COLO829 (cell line): ENCODE data around the gene RIN1.
"Not testable (repeated sequence)": the region's sequence is repeated elsewhere in the genome, so short reads cannot be mapped to it uniquely, and the experiment has no call there.

Experiments used
- DNase-seq: peaks from one replicate; pipeline ENCODE4 v3.0.0; 2012; ENCODE audit warnings: low spot score

The RIN1 gene

DNA sequence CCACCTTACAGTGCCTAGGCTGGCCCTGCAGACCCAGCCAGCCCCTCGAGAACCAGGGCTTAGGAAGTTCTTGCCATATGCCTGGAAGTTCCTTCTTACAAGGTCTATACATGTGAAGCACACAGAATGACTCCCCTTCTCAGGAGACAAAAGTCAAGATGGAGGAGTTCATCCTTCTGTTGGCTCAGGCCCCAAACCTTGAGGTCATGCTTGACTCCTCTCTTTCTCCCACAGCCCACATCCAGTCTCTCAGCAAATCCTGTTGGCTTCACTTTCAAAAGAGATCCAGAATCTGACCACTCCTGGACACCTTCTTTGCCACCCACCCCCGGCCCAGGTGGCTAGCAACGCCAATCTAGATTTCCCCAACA, 17.6 kb downstream of the RIN1 start:
- DNase-seq, result no peak

DNA sequence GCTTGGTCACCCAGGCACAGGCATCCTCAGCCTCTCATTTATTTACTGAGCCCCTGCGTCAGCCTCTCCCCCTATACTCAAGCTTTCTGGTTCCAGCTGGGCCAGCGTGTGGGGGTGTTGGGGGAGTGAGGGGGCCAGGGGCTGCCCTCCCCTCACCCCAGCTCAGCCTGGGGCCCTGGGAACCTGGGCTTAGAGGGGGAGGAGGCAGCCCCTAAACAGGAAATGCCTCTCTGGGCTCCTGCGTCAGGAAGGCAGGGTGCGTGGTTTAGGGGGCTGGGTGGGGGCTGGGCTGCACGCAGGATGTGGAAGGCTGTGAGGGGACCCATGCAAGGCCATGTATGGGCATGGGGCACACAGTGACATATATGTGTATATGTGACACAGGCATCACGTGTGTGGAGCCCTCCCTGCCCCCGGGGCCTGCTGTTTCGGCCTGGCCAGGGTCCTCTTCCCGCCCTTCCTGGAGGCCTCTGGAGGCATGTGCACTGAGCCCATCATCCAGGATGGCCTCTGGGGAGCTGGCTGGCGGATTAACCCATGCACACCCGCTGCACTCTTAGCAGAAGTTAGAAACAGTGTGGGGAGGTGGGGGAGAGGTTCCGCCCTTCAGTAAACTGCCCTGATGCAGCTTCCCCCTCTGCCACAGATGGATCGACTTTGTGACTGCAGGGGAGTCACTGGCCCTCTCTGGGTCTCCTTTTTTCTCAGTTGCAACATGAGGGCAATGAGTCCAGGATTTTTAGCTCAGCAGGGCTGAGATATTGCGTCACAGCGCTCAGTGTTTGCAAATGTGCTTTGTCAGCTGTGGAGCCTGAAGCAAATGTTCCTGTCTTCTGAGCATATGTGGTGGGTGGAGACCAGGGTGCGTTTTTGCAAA, 18.3 kb downstream of the RIN1 start:
- no peak for DNase-seq

DNA sequence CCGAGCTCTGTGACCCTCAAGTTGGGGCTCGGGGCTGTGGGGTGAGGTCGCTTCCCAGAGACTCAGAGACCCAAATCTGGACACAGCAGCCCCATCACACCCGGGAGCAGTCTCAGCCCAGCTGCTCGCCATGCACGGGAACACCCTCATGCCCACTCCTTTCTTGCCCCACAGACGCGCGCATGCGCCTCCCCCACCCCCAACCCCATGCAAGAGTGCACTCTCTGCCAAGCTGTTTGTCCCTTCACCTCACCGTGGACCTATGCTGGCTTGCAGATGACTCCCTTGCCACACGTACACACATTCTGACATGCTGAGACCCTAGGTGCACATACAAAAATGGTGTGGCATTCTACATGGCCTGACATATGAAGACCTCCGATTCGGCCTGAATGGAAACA, 18.9 kb downstream of the RIN1 start:
- no peak for DNase-seq

DNA sequence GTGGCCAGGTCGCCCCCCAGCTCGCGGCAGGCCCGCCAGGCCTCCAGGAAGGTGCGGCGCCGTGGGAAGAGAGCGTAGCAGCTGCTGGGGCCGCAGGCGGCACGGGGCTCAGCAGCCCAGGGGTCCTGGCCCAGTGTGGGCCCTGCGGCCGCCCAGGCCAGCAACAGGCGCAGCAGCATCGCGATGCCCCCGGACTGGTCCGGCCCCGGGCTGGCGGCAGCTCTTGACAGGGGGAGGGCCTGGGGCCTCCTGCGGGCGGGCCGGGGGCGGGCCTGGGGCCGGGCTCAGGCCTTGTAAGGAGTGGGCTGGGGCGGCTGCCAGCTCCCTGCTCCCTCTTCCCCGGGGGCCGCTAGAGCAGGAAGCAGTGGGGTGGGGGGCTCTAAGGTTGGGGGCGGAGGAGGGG, 19.4 kb downstream of the RIN1 start, which contains the start of gene CD248:
Gene CD248 (minus strand): TSS at position 196 of the 403 bp plus-strand sequence. CDS start 17 bp downstream, at position 179.
- no peak for DNase-seq

DNA sequence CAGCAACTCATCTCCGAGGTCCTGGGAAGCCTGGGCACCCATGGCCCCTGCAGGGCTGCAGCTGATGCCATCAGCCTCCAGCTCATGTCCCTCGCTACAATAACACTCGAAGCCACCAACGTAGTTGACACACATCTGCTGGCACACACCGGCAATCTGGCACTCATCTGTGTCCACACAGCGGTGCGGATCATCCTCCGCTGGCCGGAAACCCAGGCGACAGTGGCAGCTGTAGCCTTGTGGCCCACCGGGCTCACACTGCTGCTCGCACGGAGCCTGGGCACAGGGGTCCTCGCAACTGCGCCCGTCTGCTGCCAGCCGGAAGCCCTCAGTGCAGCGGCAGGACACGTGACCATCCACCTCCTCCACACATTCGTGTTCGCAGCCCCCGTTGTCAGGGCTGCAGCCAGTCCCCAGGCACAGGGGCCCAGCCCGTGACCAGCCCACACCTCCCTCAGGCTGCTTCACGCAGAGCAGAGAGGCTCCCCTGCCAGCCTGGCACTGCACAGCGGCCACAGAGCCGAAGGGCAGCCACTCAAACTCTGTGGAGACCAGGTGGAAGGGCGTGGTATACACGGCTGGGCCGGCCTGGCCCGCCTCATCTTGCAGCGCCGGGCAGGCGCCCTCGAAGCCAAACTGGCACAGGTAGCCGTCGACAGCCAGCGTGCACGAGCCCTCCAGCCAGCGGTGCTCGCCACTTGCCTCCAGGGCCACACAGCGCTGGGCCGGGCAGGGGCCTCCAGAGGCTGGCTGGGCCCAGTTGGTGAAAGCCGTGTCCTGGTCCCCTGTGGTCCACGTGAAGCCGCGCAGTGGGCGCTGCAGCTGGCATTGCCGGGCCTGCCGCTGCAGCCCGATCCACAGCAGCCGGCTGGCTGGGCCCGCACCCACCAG, 20.1 kb downstream of the RIN1 start:
- no peak for DNase-seq

DNA sequence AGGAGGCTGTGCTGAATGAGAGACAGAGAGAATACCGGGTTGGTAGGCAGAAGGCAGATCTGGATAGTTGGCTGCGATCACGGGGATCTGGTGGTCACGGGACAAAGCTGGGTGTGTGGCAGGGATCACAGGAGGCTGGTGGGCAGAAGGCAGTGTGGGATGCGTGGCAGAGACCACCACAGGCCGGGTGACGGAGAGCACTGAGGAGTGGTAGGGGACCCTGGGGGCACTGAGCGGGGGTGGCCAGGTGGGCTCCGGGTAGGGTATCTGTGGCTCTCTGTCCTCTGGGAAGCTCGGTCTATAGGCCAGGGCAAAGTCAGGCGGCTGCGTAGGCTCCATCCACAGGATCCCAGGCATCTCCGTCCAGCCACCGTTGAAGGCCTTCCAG, 20.7 kb downstream of the RIN1 start:
- no peak for DNase-seq

DNA sequence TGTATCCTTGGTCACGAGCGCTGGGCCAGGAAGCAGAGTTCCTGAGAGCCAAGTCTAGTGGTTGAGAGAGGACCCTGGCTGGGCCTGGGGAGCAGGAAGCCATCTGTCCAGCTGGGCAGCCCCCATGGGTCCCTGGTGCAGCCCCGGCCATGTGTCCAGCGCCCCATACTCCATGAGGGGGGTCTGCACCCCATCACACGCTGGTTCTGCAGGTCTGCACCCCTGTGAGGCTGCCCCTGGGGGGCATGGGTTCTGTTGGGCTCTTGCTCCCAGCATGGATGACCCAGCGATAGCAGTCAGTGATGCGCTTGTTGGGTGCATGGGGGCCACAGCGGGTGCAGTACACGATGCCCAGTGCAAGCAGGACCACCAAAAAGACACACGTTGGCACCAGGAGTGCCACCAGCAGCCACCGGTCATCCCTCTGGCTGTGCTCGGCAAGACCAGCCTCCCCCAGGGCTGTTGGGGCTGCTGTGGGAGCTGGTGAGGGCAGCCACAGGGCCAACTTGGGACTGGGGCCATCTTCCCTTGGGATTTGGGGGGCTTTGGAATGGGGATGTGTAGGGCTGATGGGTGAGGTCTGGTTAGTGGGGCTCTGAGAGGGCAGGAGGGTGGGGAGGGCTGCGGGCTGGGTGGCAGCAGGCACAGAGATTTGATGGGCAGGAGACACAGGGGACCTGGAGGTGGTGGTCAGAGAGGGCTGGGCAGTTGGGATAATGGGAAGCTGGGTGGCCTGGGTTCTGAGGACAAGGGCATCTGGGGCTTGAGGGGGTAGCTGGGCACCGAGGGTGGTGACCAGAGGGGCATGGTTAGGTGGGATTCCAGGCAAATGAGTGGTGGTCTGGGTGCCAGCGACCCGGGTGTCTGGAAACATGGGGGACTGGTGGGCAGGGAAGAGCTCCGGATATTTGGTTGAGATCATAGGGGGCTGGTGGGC, 21.4 kb downstream of the RIN1 start:
- DNase-seq, result no peak

DNA sequence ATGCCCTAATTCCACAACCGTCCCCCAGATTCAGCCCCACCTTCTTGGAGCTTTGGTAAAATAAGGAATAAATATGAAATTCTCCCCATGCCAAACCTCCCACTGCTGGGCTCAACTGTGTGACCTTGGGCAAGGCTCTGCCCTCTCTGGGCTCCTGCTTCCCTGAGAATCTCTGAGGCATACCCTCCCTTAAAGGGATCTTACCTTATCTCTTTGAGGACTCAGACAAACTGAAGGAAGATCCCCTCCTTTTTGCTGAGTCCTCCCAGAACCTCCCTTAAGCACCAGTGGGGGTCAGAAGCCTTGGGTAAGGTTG, 22.1 kb downstream of the RIN1 start:
- DNase-seq, result no peak

DNA sequence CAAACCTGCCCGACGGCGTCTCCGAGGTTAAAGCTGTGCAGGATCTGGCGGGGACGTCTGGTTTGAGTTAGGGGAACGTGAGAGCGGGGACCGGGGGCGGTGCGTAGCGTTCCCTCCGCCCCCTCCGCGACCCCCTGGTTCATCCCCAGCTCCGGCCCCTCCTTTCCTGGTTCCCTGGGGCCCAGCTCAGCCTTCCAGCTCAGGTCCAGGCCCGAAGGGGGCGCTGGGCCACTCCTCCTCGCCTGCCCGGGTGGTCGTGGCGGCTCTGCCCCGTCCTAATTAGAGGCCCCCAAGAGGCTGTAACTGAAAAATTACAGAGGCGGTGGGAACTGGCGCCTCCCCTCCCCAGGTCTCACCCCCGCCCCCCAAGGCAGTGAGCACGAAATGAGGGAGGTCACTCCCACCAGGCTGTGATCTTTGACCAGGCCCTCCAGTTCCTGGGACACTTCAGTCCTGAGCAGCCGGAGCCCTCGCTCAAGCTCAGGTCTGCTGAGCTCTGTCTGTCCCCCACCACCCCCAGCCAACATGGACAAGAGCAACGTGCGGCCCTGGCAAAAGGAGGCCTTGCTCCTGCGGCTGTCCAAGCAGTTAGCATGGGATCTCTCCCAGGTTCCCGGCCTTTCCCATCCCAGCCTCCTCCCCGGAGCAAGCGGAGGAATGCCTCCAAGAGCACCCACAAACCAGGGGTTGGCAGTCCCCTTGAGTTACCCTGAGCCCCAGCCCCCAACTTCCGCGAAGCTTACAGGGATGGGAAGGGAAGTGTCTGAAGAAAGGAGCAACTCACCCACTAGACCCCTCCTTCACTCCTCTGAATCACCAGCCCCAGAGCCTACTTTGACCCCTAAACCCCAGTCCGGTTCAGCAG, 22.7 kb downstream of the RIN1 start:
- DNase-seq, result no peak

DNA sequence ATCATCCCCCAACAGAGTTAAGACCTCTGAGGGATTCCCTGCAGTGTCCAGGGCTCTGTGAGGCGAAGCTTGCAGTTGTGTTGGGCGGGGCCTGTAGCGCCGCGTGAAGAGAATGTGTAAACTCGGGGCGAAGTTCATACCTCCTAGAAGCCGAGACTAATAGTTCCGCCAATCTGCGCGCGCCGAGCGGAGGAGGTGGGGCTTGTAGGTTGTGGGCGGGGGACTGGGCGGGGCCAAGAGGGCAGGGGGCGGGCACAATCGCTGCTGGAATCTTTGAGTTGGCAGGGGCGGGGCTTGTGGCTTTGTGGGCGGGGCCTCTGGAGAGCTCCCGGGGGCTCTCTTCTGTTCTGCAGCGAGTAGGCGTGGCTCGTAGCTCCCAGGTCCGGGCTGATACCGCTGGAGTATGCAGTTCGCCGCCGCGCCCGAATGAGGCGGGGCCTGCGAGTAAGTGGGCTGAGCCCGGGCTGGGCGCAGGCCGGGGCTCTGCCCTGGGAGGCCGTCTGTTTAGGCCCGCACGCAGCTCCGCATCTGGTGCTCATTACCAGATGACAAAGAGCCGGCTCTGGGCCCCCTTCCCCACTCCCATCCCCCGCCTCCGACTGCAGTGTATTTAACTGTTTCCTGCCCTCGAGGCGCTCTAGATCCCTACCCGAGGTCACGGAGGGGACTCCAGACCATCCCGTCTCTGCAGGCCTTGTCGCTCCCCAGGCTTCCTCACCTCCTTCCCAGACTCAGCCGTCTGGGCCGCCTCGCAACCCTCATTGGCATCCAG, 23.5 kb downstream of the RIN1 start:
- peak; percentile 97 for DNase-seq

DNA sequence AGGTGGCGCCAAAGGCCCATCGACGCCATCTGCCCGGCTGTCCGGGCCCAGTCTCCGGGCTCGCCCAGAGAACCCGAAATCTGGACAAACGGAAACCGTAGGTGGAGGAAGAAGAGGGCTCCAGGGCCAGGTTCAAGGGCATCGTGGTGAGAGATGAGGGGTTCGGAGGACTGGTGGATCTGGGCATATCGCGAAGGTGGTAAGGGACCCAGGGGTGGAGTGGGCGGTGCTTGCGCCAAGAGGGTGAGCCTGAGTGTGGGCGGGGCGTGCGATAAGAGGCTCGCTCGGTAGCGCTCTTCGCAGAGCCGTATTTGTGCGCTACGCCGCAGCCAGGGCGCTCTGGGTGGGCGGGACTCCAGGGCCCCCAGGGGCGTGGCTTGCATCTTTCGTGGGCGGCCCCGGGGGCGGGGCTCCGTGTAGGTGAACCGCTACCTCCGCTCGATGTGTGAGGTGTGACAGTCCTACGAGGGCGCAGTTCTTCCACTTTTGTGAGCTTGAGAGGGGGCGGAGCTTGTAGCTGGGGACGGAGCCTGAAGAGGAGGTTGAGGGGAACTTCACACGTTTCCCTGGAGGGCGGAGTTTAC, 24.2 kb downstream of the RIN1 start:
- DNase-seq, result peak; percentile 88

DNA sequence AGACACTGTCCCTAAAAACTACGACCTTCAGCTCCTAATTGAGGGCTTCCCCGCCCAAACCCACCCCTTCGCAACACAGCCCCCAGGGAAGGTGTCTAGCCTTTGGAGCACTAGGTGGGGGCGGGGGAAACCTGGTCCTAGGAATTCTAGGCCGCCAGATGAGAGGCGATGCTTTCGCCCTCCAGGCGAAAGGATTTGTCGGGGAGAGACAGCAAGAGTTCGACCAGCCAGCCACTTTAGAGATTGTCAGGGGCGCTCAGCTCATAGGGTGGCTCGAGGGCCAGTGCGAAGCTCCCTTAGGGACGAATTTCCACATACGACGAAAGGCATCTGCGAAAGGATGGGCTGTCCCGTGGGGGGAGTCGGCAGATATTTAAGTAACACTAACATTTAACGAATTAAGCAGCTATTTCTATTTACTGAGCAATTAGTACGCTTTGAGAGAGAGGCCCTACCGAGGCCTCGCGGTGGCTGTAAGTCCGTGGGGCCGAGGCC, 24.7 kb downstream of the RIN1 start:
- no peak for DNase-seq

DNA sequence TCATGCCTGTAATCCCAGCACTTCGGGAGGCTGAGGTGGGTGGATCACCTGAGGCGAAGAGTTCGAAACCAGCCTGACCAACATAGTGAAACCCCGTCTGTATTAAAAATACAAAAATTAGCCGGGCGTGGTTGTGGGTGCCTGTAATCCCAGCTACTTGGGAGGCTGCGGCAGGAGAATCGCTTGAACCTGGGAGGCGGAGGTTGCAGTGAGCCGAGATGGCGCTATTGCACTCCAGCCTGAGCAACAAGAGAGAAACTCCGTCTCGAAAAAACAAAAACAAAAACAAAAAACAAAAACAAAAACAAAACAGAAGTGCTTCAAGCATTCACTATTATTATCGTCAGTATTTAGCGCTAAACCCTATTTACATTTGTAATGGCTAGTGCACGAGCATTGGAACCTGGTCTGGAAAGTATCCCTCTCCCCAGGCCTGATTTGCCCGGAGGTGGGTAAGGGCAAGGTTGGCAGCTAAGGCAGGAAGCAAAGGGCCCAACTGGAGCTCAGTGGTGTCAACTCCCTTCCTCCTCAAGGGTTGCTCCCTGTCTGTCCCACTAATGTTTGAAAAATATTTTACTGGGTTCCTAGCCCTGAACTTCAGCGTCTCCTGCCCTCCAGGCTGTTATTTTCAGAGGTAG, 25.3 kb downstream of the RIN1 start:
- DNase-seq, result not testable (repeated sequence)

DNA sequence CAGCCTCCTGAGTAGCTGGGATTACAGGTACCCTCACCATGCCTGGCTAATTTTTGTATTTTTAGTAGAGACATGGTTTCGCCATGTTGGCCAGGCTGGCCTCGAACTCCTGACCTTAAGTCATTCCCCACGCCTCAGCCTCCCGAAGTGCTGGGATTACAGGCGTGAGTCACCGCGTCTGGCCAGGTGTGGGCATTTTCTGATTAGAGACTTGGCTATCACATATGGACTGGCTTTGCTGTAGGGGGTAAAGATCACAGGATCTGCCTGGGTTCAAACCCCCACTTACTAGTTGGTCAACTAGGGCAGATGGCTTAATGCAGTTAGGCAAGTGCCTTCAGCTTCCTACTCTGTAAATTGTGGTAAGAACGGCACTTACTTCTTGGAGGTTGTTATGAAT, 25.9 kb downstream of the RIN1 start:
- DNase-seq, result no peak

DNA sequence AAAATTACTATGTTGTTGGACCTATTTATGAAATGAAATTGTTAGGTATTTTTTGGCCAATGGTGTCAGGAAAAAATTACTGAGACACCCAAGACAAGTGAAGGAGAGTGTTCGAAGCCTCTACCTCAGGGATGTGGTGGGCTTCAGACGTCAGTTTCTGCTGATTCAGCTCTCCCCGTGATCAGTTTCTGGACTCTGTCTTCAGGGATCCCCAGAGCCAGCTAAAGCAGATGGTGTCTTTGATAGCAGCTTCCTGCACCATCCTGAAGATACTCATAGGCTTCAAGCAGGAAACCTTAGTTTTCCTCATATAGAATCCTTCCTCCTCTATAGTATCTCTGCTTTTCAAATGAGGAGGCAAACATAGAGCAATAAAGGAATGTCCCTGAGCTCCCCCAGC, 26.8 kb downstream of the RIN1 start:
- no peak for DNase-seq

DNA sequence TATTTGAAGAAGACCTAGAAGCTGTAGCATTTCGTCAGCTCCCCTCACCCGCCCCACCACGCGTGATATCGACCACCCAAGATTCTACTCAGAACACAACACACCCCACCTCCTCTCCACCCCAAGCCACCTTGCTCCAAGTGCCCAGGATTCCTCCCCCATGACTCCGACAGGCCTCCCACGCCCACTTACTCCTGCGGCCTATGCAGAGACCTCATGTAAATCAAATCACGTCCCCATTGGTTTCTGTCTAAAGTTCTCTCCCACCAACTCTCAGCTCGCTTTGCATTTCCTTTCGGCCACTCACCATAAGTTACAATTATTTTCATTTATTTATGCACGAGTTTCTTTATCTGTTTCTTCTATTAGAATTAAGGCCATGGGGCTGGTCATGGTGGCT, 33.6 kb downstream of the RIN1 start:
- no peak for DNase-seq

DNA sequence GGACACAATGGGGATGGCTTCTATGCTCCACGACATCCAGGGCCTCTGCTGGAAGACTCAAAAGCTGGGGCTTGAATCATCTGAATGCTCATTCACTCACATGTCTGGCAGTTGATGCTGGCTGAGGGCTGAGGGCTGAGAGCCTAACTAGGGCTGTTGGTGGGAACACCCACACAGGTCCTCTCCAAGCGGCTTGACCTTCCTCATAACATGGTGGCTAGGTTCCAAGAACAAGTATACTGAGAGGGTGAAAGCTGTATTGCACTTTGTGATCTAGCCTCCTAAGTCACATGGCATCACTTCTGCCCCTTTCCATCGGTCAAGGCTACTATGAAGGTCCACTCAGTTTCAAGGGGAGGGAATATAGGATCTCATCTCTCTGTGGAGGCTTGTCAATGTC, 37.0 kb downstream of the RIN1 start:
- no peak for DNase-seq

DNA sequence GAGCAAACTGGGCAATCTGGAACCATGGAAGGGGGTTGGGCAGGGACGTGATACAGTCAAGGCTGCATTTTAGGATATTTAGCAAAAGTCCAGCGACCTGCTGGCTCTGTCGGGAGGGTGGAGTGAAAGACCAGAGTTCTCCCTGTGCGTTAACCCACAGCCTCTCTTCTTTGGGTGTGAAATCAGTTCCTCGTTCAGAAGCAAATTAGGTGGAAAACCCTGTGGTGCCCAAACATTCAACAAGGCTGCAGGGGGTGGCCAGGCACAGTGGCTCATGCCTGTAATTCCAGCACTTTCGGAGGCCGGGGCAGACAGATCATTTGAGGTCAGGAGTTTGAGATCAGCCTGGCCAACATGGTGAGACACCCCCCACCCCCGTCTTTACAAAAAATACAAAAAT, 38.6 kb downstream of the RIN1 start:
- DNase-seq, result no peak
